Measurements from ENCODE around the gene UBR4. TPM values are rescaled to one million over a fixed set of nuclear protein-coding genes. Genes with fewer than 3 reads are reported as not detected.

The UBR4 gene
- total and polyA plus RNA-seq, 11 donors = 44.8 to 150 (median 87.2) TPM

- 11 to 12% (median 11%) methylated on average over 14 of the region's 14 CpGs for WGBS, 4 donors
- DNase-seq (no peak), ATAC-seq (no peak)
- intact Hi-C loops (cut with DNase I) = loop anchor here in 8 of 10 donors (1.0 to 10.0 kb wide), 4 partner anchors 40 to 407 kb away; partner anchors contain the start of gene UBR4 (in 1 of the 8)
- Histone ChIP-seq H3K4me1 (peaks cover 3 to 37% (median 25%) of the 10 kb centered on the region in 12 donors), H3K9me3 (no peaks in the 10 kb centered on the region), H3K36me3 (peaks cover 0 to 16% (median 3%) of the 10 kb centered on the region in 9 donors), H3K4me3 (peak overlapping the region; percentile 63 to 95 (median 80)), H3K27me3 (no peaks in the 10 kb centered on the region), H3K27ac (peak overlapping the region in 10 of 12 donors; percentile 91 to 98 (median 96))
- TF ChIP-seq POLR2A (IDR thresholded peaks at IDR 0.05) (no peak), CTCF (IDR thresholded peaks at IDR 0.05) (no peak)
Observed at GRCh38 chr1:19250629-19251304, 40.7 kb upstream of the UBR4 start.

- WGBS, 4 donors = 63 to 72% (median 64%) methylated on average over 7 of the region's 7 CpGs
- Histone ChIP-seq H3K27me3 (no peaks in the 10 kb centered on the region), H3K27ac (no peak overlapping the region), H3K4me3 (no peak overlapping the region), H3K9me3 (no peaks in the 10 kb centered on the region), H3K36me3 (peaks cover 0 to 91% (median 89%) of the 10 kb centered on the region in 9 donors), H3K4me1 (peaks cover 0 to 6% (median 0%) of the 10 kb centered on the region in 12 donors)
- peak in 4 of 5 donors; percentile 44 to 67 (median 58) for DNase-seq
- peak; percentile 75 to 93 (median 92) for ATAC-seq
- intact Hi-C loops (cut with DNase I) = loop anchor here in 9 of 10 donors (1.0 to 10.0 kb wide), 7 partner anchors 34 to 414 kb away; no protein-coding TSS in a partner anchor
- TF ChIP-seq POLR2A (IDR thresholded peaks at IDR 0.05) = no peak
- peak; percentile 85 to 99 (median 96) for TF ChIP-seq CTCF (IDR thresholded peaks at IDR 0.05)
Observed at GRCh38 chr1:19240673-19241538, 30.8 kb upstream of the UBR4 start.

GRCh38 chr1:19239876-19240275 is 29.8 kb upstream of the UBR4 start:
- Histone ChIP-seq H3K4me3 (no peak overlapping the region), H3K9me3 (no peaks in the 10 kb centered on the region), H3K4me1 (peaks cover 0 to 6% (median 0%) of the 10 kb centered on the region in 12 donors), H3K27ac (no peak overlapping the region), H3K36me3 (peaks cover 2 to 99% (median 96%) of the 10 kb centered on the region in 9 donors), H3K27me3 (no peaks in the 10 kb centered on the region)
- intact Hi-C loops (cut with DNase I) = loop anchor here in 9 of 10 donors (2.0 to 10.0 kb wide), 7 partner anchors 33 to 415 kb away; no protein-coding TSS in a partner anchor
- 75 to 87% (median 80%) methylated on average over 7 of the region's 7 CpGs for WGBS, 4 donors
- no peak for TF ChIP-seq POLR2A (IDR thresholded peaks at IDR 0.05)
- no peak for TF ChIP-seq CTCF (IDR thresholded peaks at IDR 0.05)
- no peak for DNase-seq
- no peak for ATAC-seq
